ENCODE results near the gene CD244.

CD244 gene

DNA sequence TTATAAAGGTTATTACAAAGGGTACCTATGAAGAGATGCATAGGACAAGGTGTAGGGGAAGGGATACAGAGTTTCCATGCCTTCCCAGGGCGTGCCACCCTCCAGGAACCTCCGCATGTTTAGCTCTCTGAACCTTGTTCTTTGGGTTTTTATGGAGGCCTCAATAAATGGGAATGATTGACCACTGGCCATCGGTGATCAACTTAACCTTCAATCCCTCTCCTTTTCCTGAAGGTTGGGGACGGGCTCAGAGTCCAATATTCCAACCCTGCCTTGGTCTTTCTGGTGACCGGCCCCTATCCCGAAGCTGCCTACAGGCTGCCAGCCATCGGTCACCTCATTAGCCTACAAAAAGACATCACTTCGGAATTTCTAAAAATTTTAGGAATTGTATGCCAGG, 11.7 kb downstream of the CD244 start:
- in situ Hi-C loops (cut with HindIII; ENCODE audit: low sequenced_read_pairs) = no loop called here

DNA sequence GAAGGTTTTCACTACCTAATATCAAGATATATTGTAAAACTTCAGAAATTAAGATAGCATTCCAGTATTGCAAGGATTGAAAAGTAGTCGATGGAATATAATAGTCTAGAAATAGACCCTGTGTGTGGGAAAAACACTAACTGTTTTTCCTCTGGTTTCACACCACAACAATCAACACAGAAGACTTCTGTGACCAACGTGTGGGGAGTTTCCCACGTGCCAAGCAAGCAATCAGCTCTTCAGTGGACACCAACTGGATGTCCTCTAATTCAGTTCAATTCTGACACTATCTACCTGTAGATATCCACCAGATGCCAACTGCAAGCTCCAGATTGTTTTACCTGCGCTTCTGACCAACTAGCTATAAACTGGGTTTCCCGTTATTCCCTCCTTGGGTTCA, 12.1 kb downstream of the CD244 start:
- in situ Hi-C loops (cut with HindIII; ENCODE audit: low sequenced_read_pairs) = no loop called here

DNA sequence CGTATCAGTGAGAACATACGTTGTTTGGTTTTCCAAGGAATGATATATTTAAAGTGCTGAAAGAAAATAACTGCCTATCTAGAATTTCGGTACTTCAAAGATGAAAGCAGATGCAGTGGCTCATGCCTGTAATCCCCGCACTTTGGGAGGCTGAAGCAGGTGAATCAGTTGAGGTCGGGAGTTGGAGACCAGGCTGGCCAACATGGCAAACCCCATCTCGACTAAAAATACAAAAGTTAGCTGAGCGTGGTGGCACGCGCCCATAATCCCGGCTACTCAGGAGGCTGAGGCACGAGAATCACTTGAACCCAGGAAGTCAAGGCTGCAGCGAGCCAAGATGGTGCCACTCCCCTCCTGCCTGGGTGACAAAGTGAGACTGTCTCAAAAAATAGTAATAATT, 16.4 kb downstream of the CD244 start:
- in situ Hi-C loops (cut with HindIII; ENCODE audit: low sequenced_read_pairs) = no loop called here

DNA sequence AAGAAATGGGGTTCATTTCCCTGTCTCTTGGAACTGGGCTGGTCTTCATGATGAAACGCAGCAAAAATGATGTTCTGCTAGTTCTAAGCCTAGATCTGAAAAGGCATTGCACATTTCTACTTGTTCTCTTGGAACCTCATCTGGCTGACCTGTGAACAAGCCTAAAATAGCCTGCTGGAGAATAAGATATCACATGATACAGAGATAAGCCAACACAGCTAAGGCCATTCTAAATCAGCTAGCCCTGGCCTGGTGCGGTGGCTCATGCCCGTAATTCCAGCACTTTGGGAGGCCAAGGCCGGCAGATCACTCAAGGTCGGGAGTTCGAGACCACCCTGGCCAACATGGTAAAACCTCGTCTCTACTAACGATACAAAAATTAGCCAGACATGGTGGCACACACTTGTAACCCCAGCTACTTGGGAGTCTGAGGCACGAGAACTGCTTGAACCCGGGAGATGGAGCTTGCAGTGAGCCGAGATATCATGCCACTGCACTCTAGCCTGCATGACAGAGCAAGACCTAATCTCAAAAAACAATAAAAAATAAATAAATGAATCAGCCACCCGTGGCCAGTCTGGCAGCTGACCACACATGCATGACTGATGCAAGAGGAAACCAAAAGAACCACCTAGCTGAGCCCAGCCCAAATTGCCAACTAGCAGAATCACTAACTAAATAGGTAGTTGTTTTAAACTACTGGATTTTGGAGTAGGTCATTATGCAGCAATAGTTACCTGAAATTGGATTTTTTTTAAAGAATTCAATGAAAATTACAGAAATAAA, 18.0 kb downstream of the CD244 start:
- in situ Hi-C loops (cut with HindIII; ENCODE audit: low sequenced_read_pairs) = no loop called here

DNA sequence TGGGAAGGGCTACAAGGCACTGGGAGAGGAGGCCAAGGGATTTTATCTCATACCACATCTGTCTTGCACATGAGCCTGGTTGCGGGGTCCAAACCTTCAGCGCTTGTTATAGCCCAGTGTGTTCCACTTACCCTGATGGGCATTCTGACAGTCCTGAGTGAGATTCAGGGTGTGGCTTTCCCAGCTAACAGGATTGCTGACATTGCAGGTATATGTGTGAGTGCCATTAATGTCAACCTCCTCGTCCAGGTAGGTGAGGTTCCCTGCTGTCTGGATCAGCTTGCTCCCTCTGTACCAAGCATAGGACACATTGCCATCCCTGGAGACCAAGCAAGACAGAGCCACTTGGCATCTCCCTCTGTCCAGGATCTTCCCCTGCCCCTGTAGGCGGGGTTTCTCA, 21.6 kb downstream of the CD244 start:
- in situ Hi-C loops (cut with HindIII; ENCODE audit: low sequenced_read_pairs) = no loop called here

DNA sequence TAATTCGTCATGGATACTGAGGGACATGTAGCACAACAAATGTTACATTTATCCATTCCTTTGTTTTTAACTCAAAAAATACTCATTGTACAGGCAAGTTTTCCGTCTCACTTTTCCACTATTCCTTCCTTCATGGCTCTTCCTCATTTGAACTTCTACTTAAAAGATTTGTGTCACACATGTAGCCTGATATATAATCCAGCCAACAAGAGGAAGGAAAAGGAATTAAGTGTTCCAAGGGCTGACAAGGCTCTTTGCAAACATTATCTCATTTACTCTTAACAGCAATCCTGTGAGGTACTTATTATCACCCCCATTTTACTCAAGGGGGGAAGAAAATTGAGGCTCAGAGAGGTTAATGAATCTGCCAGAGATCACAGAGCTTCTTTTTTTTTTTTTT, 22.9 kb downstream of the CD244 start:
- in situ Hi-C loops (cut with HindIII; ENCODE audit: low sequenced_read_pairs) = no loop called here

DNA sequence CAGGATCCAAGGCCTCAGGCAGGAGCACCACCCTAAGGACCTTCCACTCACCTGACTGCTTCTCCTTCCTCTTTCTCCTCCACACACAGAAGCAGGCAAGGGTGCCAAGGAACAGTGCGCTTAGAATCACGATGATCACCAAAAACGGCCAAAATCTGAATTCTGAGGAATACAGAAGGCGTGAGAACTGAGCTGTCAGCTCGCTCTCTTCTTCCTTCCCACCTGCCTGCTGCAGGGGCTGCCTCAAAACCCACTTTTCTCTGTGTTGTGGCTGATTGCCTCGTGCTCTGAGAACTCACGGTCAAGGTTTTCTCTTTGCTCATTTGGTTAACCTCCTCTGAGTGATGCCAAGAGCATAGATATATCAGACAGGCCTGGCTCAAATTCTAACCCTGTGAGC, 23.8 kb downstream of the CD244 start:
- in situ Hi-C loops (cut with HindIII; ENCODE audit: low sequenced_read_pairs) = no loop called here

DNA sequence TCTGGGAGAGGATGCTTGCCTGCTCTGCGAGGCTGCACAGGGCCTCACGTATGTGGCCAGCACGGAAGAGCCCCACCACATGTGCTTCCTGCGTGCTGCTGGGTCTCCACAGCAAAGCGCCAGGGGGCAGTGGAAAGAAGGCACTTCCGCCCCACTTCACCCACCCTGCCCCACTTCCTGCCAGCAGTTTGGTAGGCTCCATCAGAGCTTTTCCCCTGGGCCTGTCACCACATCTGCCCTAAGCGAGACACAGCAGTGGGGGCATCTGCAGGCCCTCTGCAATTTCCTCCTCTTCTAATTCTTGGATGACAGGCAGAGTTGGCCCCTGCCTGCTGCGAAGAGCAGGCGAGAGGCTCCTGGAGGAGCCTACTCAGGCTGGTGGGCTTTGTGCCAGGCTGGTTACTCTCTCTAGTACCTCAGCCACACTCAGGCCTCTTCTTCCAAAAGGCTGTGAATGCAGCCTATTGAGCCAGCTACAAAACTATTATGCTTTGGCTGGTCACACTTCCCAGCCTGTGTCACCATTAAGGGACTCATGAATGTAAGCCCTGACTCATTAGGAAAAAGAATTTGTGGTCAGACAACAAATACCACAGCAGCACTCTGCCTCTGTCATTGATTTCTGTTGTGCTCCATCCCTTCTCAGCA, 25.0 kb downstream of the CD244 start:
- in situ Hi-C loops (cut with HindIII; ENCODE audit: low sequenced_read_pairs) = no loop called here

DNA sequence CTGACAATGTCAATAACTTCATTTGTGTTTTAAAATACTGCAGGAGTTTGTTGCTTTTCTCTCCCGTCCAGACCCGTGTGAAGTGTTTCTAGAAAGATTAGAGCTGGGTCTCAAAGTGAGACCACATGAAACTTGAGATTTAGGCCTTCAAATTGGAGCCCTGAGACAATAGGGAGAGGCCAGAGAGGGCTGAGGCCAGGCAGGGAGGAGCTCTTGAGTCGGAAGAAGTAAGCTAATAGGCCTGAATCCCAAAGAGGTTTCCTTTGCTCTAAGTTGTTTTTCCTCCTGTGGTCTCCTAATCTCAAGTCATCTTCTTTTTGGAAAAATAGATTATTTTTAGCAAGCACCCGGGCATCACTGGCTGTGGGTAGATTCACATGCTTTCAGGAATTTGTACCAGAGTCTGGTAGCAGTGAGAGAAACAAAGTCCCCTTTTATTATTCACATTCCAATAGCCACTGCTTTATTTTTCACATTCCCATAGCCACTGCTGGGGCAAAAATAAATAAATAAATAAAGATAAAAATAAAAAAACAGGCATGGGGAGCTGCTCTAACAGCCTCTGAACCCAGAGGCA, 25.6 kb downstream of the CD244 start:
- in situ Hi-C loops (cut with HindIII; ENCODE audit: low sequenced_read_pairs) = no loop called here

DNA sequence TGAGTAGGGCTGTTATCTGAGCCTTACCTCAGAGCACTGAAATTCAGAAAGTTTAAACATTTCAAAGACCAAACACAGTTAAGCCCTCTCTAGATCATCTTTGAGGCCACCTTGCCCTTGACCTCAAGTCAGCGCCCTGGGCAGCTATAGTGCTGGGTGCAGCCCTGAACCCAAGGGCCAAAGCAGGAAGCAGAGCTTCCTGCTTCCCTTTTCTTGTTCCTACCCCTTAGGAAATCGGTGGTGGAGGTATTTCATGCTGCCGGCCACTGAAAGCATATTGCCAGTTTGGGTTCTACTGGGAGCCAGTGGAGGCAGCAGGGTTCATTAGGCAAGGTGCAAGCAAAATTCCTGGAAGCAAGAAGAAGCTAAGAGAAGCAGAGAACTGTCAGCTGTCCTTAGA, 26.1 kb downstream of the CD244 start:
- in situ Hi-C loops (cut with HindIII; ENCODE audit: low sequenced_read_pairs) = no loop called here

DNA sequence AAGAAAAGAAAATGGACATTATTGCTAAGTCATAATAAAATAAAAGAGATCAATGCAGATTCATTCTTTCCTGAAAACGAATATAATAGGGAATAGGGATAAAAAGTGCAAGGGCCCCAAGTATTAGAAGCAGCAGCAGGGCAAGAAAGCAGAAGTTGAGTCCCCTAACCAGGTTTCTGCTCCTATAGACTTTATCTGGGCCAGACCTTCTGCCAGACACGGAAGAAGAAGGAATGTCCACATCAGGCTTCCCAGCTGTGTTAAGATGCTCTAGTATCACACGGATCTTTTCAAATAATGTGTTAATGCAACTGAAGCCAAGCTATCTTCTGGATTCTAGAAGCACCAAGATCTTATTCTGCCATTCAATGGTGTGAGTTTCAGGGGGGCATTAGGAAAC, 26.9 kb downstream of the CD244 start:
- in situ Hi-C loops (cut with HindIII; ENCODE audit: low sequenced_read_pairs) = no loop called here

DNA sequence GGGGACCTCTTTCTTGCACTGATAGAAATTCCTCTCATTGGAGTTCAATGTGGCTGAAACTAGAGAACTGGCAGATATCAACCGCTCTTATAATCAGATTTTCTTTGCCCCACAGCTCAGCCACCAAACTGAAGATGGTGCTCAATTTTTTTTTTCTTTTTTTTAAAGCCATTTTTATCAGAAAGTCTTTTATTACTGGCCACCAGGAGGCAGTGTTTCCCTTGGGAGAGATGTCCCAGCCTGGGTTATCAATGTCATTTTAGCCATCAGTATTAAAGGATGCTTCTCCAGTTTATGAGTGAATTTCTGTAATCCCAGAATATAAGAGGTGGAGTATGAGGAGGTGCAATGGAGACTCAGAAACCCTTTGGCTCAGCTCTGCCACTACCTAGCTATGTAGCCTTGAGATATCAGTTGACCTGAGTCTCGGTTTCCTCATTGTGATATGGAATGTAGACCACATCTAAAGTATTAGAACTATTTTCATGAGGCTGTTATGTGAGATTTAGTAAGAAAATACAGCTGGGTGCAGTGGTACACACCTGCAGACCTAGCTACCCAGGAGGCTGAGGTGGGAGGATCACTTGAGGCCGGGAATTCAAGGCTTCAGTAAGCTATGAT, 27.6 kb downstream of the CD244 start:
- in situ Hi-C loops (cut with HindIII; ENCODE audit: low sequenced_read_pairs) = no loop called here

DNA sequence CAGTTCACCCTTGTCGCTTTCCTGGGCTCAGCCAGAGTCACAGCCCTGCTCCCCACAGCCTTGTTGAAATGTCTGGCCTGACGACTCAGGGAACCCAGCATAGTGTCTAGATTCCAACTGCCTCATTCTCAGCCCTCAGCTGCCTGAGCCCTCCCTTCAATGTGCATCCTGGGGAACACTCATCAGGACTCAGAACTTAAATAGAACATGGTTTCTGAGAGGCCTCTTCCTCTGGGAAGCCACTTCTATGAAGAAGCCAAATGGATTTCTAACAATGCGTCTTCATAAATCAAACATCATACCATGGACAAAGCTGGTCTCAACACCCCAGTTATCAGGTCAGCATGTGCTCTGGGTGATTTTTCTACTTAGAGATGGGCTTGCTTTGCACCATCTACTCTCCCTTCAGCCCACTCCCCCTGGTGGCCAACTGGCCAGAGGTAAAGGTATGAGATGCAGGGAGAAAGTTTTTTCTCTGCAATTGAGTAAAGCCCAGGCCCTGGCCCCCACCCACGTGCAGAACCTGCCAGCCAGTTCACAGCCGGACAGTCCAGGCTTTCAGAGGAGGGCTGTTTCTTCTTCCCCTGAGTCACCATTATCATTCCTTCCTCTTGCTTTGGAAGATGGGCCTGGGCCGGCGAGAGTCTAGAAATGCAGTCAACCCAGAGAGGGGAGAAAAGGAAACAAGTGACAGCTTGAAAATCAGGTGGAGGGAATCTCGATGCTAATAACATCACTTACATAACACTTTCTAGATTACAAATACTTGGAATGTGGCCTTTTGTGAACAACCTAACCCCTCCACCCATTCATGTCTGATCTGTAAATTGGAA, 32.1 kb downstream of the CD244 start:
- in situ Hi-C loops (cut with HindIII; ENCODE audit: low sequenced_read_pairs) = no loop called here

DNA sequence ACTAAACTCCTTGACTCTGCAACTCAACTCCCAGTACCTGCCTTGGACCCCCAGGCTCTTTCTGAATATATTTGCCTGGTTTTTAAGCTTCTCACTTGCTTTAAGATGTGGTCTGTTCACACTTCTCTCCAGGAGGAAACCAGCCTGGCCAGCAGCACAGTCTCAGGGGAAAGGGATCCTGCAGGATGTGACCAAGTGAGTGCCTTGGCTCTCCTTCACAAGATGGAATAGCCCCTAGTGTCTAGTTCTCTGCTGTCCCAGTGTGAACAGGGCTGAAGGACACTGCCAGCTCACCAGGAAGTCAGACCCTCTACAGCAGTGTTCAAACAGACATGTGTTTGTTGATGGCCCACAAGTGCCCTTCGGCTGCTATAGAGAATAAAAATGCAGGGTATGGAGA, 32.9 kb downstream of the CD244 start:
- in situ Hi-C loops (cut with HindIII; ENCODE audit: low sequenced_read_pairs) = no loop called here

DNA sequence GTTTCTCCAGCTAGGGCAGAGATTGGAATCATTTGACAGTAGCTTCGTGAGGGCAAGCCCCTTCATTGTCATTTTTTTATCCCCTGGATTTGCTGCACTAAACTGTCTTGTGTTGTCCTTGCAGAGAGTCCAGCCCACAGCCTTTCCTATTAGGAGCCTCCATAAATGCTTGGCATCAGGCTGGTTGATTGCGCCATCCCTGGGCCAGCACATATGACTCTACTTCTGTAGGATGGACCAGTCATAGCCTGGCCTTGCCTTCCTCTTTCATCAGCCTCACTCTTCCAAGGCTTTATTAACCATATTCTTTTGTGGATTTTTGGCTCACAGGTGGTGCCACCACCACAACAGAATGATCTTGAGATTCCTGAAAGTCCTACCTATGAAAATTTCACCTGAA, 35.3 kb downstream of the CD244 start:
- in situ Hi-C loops (cut with HindIII; ENCODE audit: low sequenced_read_pairs) = no loop called here

DNA sequence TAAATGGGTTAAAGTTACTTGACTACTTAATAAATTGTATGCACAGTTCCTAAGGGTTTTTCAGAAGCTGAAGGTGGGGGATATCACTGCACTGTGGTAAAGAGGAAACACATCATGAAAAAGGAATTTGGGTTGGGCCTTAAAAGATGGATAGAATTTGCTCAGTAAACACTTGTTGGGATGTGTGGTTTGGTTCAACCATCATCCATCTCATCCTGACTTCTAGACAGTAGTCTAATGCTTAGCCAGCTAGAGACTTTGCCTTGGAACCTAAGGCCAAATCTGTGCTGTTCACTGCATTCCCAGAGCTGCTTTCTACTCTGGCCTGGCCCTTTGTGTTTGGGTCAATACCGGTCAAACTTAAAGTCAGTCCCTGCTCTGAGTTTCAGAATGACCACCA, 36.1 kb downstream of the CD244 start:
- in situ Hi-C loops (cut with HindIII; ENCODE audit: low sequenced_read_pairs) = no loop called here

DNA sequence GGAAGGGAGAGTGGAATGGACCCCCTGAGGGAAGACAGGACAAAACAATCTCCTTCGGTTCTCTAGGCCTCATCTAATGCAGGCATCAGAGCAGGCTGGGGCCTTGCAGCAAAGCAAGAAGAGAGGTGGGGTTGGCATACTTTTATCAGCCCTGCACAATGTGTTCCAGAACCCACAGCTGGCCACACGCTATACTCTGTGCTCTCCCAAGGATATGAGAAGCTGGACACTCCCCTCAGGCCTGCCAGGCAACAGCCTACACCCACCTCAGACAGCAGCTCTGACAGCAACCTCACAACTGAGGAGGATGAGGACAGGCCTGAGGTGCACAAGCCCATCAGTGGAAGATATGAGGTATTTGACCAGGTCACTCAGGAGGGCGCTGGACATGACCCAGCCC, 39.4 kb downstream of the CD244 start:
- in situ Hi-C loops (cut with HindIII; ENCODE audit: low sequenced_read_pairs) = no loop called here

DNA sequence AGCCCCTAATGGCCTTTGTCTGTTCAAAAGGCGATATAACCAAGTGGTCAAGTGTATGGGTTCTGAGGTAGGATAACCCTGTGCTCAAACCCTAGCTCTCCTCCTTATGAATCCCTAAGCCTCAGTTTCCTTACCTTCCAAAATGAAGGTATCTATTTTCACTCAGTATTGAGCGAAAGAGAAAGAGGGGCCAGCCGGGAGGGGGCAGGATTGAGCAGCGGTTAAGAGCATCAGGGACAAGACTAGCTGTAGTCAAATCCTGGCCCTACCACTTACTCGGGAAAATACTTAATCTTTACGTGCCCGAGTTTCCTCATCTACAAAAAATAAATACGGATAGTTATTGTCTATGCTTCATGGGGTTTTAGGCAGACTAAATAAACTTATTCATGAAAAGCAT, 41.1 kb downstream of the CD244 start:
- in situ Hi-C loops (cut with HindIII; ENCODE audit: low sequenced_read_pairs) = no loop called here

DNA sequence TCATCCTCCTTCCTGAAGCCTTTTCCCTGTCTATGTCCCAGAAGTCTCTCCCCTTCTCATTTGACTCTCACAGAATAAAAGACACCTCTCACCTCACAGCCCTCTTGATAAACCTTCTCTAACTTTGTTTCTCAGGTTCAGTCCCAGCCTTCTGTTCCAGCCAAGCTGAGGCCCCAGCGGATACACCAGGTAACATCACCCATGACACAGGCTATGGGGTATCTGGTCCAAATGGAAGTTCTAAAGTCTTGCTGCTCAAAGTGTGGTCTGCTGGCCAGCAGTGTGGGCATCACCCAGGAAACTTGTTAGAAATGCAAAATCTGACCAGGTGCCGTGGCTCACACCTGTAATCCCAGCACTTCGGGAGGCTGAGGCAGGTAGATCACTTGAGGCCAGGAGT, 43.5 kb downstream of the CD244 start:
- in situ Hi-C loops (cut with HindIII; ENCODE audit: low sequenced_read_pairs) = no loop called here

DNA sequence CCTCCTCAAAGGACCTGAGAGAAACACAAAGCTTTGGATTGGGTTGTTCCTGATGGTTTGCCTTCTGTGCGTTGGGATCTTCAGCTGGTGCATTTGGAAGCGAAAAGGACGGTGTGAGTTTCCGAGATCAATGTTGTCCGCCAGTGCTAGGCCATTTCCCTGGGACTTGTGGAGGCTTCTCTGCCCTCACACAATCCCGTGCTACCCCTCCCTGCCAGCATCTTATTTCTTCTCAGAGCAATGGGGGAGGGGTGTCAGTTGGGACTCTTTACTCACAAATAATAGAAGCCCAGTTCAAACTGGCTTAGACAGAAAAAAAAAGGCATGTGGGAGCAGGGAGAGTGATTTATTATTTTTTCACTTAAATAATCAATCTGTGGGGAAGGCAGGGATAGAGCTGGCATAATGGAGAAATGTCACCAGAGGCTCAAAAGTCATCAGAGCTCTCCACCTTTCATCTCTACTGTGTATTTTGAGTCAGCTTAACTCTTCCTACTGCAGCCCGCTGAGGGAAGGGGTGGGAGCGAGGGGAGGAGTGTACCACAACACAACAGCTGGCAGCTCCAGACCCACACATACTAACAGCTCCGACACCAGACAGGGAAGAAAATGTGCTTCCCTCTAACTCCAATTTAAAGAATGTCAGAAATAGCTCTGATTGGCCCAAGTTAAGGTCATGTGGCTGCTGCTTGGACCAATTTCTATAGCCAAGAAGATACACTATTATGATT, 44.3 kb downstream of the CD244 start:
- in situ Hi-C loops (cut with HindIII; ENCODE audit: low sequenced_read_pairs) = no loop called here
